ENCODE data around the gene FRMD3.

DNA sequence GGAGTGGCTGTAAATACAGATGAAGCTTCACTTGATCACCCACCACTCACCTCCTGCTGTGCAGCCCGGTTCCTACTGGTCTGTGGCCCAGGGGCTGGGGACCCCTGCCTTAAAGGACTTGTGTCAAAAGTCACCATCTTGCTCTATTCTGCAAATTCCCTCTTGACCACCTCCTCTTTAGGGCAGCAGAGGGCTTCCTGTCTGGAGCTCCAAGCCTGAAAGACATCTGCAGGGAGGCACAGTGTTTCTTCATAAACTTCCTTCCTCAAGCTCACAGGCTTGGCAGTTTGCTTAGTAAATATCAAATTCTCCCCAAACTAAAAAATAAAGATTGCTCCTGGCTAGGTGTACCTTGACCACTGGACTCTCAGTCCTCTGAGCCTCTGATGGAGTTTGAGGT, 104.4 kb downstream of the FRMD3 start:
- no peak for TF ChIP-seq CTCF (IDR thresholded peaks at IDR 0.05)
- no peak for TF ChIP-seq POLR2A (IDR thresholded peaks at IDR 0.05)

All from body of pancreas (tissue), 4 donors.